Stimulated activated CD8-positive, alpha-beta memory T cell treated with anti-CD3 and anti-CD28 coated beads, Interleukin-4, amount 100 ng/mL, for 4 hours (primary cell): ENCODE data around the gene ADORA2A.
"Not testable (repeated sequence)": the region's sequence is repeated elsewhere in the genome, so short reads cannot be mapped to it uniquely, and the experiment has no call there.

ENCODE experiments used
- DNase-seq, 2 donors: peaks; one replicate each; pipeline ENCODE4 v3.0.0-alpha.2; 2020; ENCODE audit warnings: low read depth in 2 of 2, low spot score in 1 of 2

ADORA2A gene

GRCh38 chr22:24482575-24482974 is 55.2 kb downstream of the ADORA2A start:
- DNase-seq, result no peak

DNA sequence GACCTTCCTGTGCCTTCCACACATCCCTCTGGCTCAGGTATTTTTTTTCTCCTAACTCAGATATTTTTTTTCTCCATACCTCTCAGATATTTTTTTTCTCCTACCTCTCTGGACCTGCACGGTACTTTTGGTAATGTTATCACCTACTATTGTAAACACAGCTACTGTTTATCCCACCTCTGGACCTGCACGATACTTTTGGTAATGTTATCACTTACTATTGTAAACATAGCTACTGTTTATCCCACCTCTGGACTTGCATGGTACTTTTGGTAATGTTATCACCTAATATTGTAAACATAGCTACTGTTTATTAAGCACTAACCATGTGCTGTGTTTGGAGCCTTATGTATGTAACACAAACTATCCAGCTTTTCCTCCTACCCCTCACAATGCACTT is 55.6 kb downstream of the ADORA2A start:
- no peak for DNase-seq

- DNase-seq, result no peak
These were observed 56.7 kb downstream of the ADORA2A start for GRCh38 chr22:24483976-24484545.

- no peak for DNase-seq
These were observed 57.8 kb downstream of the ADORA2A start for GRCh38 chr22:24485170-24485569.

DNA sequence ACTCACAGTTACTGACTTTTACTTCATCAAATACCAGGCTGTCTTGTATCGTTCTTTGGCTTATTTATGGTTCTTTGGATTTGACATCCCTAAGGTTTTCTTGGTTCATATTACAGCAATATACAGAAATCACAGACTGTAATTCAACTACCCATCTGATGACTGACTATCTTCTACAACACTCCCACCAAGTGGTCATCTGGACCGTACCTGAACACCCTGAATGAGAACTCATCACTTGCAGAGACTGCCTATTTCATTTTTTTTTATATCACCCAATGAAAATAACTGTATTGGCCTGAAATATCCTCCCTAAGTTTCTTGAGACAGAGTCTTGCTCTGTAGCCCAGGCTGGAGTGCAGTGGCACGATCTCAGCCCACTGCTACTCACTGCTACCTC is 58.2 kb downstream of the ADORA2A start:
- no peak for DNase-seq

DNA sequence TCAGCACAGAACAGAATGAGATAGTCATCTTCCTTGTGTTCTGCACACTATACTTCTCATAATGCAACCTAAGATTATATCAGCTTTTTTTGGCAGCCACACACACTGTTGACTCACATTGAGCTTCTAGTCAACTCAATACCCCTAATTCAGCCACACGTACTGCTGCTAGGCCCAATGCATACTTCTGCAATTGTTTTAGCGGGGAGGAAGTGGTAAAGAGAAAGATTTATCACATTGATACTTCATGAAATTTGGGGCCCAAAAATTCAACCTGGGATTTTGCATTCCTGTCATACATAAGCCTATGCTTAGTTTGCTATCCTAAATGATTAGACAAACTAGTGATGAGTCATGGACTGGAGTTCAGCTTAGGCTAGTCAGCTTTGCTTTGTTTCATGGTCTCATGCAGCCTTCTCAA is 59.1 kb downstream of the ADORA2A start:
- DNase-seq, result no peak

- DNase-seq, result no peak
These were observed 61.6 kb downstream of the ADORA2A start for GRCh38 chr22:24489011-24489410.

DNA sequence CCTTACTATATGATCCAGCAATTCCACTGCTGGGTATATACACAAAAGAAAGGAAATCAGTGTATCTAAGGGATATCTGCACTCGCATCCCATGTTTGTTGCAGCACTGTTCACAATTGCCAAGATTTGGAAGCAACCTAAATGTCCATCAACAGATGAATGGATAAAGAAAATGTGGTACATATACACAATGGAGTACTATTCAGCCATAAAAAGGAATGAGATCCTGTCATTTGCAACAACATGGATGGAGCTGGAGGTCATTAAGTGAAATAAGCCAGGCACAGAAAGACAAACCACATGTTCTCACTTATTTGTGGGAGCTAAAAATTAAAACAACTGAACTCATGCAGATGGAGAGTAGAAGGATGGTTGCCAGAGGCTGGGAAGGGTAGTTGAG is 62.0 kb downstream of the ADORA2A start:
- DNase-seq, result not testable (repeated sequence)
